Panc1 (cell line): ENCODE measurements around the gene OR51B4. TPM values are rescaled to one million over a fixed set of nuclear protein-coding genes. Genes with fewer than 3 reads are reported as not detected.

ENCODE experiments used
- ATAC-seq: fragments of 200-7000 bp; cut with Tn5 transposase; 2 replicates; pipeline ENCODE4 v1.9.1; 2020; ENCODE audit warnings: mild to moderate bottlenecking, moderate library complexity
- BruUV-seq: library from RNA; stranded (reverse); fragments of 400-500 nt; replicated peaks from 2 replicates; lab custom pipeline; 2021; lab: Mats Ljungman, UMichigan
- CTCF ChIA-PET: fragments of 300-600 bp; sonication (Branson Sonifier 250); formaldehyde crosslinking; loops from one replicate; lab custom pipeline; 2022; ENCODE audit warnings: antibody characterized with exemption; lab: Charles Lee
- POLR2A ChIA-PET: fragments of 300-600 bp; sonication (Branson Sonifier 250); formaldehyde crosslinking; loops from one replicate; lab custom pipeline; 2022; ENCODE audit warnings: antibody characterized with exemption; lab: Charles Lee
- DNase-seq: peaks from one replicate; pipeline ENCODE4 v3.0.0-alpha.2; 2010; ENCODE audit warnings: low read depth, low spot score
- H3K27ac ChIP-seq: 2 replicates; pipeline ENCODE4 v1.5.1; 2011; ENCODE audit warnings: mild to moderate bottlenecking, low read length, inconsistent platforms
- H3K27me3 ChIP-seq: fragments of 200-500 bp; sonication (Bioruptor generic); 2 replicates; pipeline ENCODE4 v1.6.0; 2014; ENCODE audit warnings: low read length, inconsistent platforms; ENCODE audit not compliant: control insufficient read depth, insufficient read depth
- H3K36me3 ChIP-seq: fragments of 200-500 bp; sonication (Bioruptor generic); 2 replicates; pipeline ENCODE4 v1.5.1; 2014; ENCODE audit warnings: inconsistent platforms, mild to moderate bottlenecking, low read length, moderate library complexity; ENCODE audit not compliant: control insufficient read depth, insufficient read depth
- H3K4me1 ChIP-seq: 2 replicates; pipeline ENCODE4 v1.5.1; 2011; ENCODE audit warnings: inconsistent platforms, mild to moderate bottlenecking, low read length, moderate library complexity; ENCODE audit not compliant: control insufficient read depth, insufficient read depth
- H3K4me3 ChIP-seq, 2 experiments: 2 replicates each; pipeline ENCODE4 v1.5.1; 2011 to 2012; ENCODE audit warnings: low read depth in 2 of 2, low read length in 2 of 2, mild to moderate bottlenecking in 2 of 2, inconsistent platforms in 1 of 2, moderate library complexity in 1 of 2
- H3K9me3 ChIP-seq: fragments of 200-500 bp; sonication (Bioruptor generic); 2 replicates; pipeline ENCODE4 v1.5.1; 2014; ENCODE audit warnings: low read depth, mild to moderate bottlenecking, inconsistent platforms, low read length, moderate library complexity; ENCODE audit not compliant: control insufficient read depth, insufficient read depth
- CTCF ChIP-seq: fragments of 450-650 bp; IDR thresholded peaks from 2 replicates; pipeline ENCODE4 v1.5.1; 2017; ENCODE audit warnings: mild to moderate bottlenecking
- POLR2AphosphoS5 ChIP-seq: IDR thresholded peaks from 2 replicates; pipeline ENCODE4 v1.6.1; 2012; ENCODE audit warnings: mild to moderate bottlenecking, low read depth, low read length, moderate library complexity
- SIN3A ChIP-seq: IDR thresholded peaks from 2 replicates; pipeline ENCODE4 v1.6.1; 2012; ENCODE audit warnings: low read depth, mild to moderate bottlenecking, low read length, moderate library complexity, borderline replicate concordance; ENCODE audit not compliant: insufficient read depth
- TCF7L2 ChIP-seq: IDR thresholded peaks from 2 replicates; pipeline ENCODE4 v1.6.1; 2011; ENCODE audit warnings: mild to moderate bottlenecking, low read depth, low read length, inconsistent platforms
- in situ Hi-C: cut with HindIII; loops from 2 replicates; pipeline ENCODE4 v1.10.0; 2016; ENCODE audit warnings: low sequenced_read_pairs, low pct_unique_long_range_greater_than_20kb
- intact Hi-C: fragments of 100-400 bp; cut with micrococcal nuclease; formaldehyde crosslinking; loops from one replicate; pipeline ENCODE4 v1.10.0; 2022; ENCODE audit not compliant: unreplicated experiment
- total RNA-seq: library from RNA; stranded (reverse); gene quantifications from one replicate; pipeline ENCODE4 v1.2.1, GENCODE V29; 2021; ENCODE audit not compliant: unreplicated experiment
- TF ChIP-seq, protein P1 (sequence below), 2 experiments: IDR thresholded peaks; 2 replicates each; pipeline ENCODE4 v1.6.1; 2011 to 2012; ENCODE audit warnings: low read depth in 2 of 2, control low read depth in 1 of 2, low read length in 1 of 2, mild to moderate bottlenecking in 1 of 2, moderate library complexity in 1 of 2; ENCODE audit not compliant: insufficient read depth in 1 of 2

Gene OR51B4
- total RNA-seq, 1 experiment from 2014 or later, result not detected

DNA sequence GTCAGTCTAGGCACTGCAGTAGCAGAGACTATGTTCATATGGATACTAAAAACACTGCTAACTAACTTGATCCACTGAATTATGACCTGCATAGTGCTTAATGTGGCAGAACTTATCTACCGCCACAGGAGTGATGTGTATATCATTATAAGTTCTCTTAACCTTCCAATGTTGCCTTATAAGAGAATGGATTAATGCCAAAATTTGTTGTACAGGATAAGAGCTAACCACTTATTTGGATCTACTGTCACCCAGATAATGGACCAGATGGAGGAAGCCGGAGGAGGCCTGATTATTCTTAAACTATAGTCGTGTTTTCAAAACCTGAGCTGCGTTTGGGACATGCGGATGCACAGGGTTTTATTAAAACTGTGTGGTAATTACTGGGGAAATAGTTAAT is 1.9 kb upstream of the OR51B4 start:
- in situ Hi-C loops, result no loop called here
- H3K9me3 ChIP-seq, result no peaks in the 10 kb centered on the region
- CTCF ChIA-PET, result no interaction called here
- H3K36me3 ChIP-seq, result no peaks in the 10 kb centered on the region
- ATAC-seq, result no peak
- no TSS peak for BruUV-seq
- no peaks in the 10 kb centered on the region for H3K27me3 ChIP-seq
- intact Hi-C loops, result no loop called here
- H3K27ac ChIP-seq, result no peak overlapping the region
- no peak overlapping the region for H3K4me3 ChIP-seq
- TF ChIP-seq POLR2AphosphoS5, result no peak
- TF ChIP-seq, protein P1, sequence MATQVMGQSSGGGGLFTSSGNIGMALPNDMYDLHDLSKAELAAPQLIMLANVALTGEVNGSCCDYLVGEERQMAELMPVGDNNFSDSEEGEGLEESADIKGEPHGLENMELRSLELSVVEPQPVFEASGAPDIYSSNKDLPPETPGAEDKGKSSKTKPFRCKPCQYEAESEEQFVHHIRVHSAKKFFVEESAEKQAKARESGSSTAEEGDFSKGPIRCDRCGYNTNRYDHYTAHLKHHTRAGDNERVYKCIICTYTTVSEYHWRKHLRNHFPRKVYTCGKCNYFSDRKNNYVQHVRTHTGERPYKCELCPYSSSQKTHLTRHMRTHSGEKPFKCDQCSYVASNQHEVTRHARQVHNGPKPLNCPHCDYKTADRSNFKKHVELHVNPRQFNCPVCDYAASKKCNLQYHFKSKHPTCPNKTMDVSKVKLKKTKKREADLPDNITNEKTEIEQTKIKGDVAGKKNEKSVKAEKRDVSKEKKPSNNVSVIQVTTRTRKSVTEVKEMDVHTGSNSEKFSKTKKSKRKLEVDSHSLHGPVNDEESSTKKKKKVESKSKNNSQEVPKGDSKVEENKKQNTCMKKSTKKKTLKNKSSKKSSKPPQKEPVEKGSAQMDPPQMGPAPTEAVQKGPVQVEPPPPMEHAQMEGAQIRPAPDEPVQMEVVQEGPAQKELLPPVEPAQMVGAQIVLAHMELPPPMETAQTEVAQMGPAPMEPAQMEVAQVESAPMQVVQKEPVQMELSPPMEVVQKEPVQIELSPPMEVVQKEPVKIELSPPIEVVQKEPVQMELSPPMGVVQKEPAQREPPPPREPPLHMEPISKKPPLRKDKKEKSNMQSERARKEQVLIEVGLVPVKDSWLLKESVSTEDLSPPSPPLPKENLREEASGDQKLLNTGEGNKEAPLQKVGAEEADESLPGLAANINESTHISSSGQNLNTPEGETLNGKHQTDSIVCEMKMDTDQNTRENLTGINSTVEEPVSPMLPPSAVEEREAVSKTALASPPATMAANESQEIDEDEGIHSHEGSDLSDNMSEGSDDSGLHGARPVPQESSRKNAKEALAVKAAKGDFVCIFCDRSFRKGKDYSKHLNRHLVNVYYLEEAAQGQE (IDR thresholded peaks at IDR 0.05; ENCODE audit: insufficient read depth in 1 of 2, low read depth in 2 of 2, low read length in 1 of 2), result no peak
- TF ChIP-seq CTCF, result no peak
- no peak for TF ChIP-seq SIN3A
- TF ChIP-seq TCF7L2, result no peak
- POLR2A ChIA-PET, result no interaction called here
- H3K4me1 ChIP-seq, result no peaks in the 10 kb centered on the region
- no peak for DNase-seq

- no peak overlapping the region for H3K27ac ChIP-seq
- ChIA-PET POLR2A (no interaction called here), CTCF (no interaction called here)
- TF ChIP-seq POLR2AphosphoS5, result no peak
- TF ChIP-seq TCF7L2, result no peak
- TF ChIP-seq, protein P1 (IDR thresholded peaks at IDR 0.05; ENCODE audit: insufficient read depth in 1 of 2, low read depth in 2 of 2, low read length in 1 of 2), result no peak
- TF ChIP-seq SIN3A, result no peak
- no peak for TF ChIP-seq CTCF
- no peak overlapping the region for H3K4me3 ChIP-seq
- ATAC-seq, result no peak
- DNase-seq, result no peak
- no TSS peak for BruUV-seq
- H3K36me3 ChIP-seq, result no peaks in the 10 kb centered on the region
- H3K9me3 ChIP-seq, result no peaks in the 10 kb centered on the region
- H3K4me1 ChIP-seq, result no peaks in the 10 kb centered on the region
- intact Hi-C loops (no loop called here), in situ Hi-C loops (no loop called here)
- H3K27me3 ChIP-seq, result peaks cover 5% of the 10 kb centered on the region; the same call in 1 of the 2 replicates
These were observed 1.5 kb downstream of the OR51B4 start for GRCh38 chr11:5300251-5300650.
